ENCODE data around the gene NIM1K. TPM values are rescaled to one million over a fixed set of nuclear protein-coding genes. Genes with fewer than 3 reads are reported as not detected.
A peak's percentile ranks its signal among the peaks of the same experiment; 100 is the strongest.

Gene NIM1K
- total RNA-seq, 1 experiment from 2014 or later: 0.59 TPM

DNA sequence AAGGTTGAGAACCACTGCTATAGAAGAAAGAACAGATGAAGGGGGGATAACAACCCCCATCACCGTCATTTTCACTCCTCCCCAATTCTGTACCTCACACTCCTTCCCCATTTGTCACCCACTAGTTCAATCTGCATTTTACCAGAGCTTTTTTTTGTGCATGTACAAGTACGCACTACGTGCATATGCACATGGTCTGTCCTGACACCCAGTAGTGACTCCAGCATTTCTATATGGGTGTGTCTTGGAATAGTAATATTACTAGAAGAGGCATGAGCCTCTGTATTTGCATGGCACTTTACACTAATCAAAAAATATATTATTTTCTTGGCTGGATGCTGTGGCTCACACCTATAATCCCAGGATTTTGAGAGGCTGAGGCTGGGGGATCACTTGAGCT, 38.7 kb downstream of the NIM1K start:
- intact Hi-C loops (cut with micrococcal nuclease; ENCODE audit: unreplicated experiment) (loop anchor here (2.0 kb wide), 1 partner anchor 158 kb away; no protein-coding TSS in a partner anchor), in situ Hi-C loops (cut with HindIII; ENCODE audit: low pct_unique_long_range_greater_than_20kb, low sequenced_read_pairs) (no loop called here)
- Histone ChIP-seq H3K36me3 (ENCODE audit: control insufficient read depth, insufficient read depth, low read length) (no peaks in the 10 kb centered on the region), H3K4me3 (ENCODE audit: low read depth in 2 of 2, low read length in 2 of 2) (no peak overlapping the region), H3K27ac (ENCODE audit: low read length) (no peak overlapping the region), H3K27me3 (ENCODE audit: control insufficient read depth, insufficient read depth, low read length) (no peaks in the 10 kb centered on the region), H3K4me1 (ENCODE audit: control insufficient read depth, insufficient read depth, low read length) (no peaks in the 10 kb centered on the region), H3K9me3 (ENCODE audit: control insufficient read depth, insufficient read depth, low read depth, low read length) (no peaks in the 10 kb centered on the region)
- CTCF ChIA-PET: no interaction called here
- TF ChIP-seq SIN3A (IDR thresholded peaks at IDR 0.05; ENCODE audit: borderline replicate concordance, insufficient read depth, low read depth, low read length): no peak
- TF ChIP-seq, protein P1, sequence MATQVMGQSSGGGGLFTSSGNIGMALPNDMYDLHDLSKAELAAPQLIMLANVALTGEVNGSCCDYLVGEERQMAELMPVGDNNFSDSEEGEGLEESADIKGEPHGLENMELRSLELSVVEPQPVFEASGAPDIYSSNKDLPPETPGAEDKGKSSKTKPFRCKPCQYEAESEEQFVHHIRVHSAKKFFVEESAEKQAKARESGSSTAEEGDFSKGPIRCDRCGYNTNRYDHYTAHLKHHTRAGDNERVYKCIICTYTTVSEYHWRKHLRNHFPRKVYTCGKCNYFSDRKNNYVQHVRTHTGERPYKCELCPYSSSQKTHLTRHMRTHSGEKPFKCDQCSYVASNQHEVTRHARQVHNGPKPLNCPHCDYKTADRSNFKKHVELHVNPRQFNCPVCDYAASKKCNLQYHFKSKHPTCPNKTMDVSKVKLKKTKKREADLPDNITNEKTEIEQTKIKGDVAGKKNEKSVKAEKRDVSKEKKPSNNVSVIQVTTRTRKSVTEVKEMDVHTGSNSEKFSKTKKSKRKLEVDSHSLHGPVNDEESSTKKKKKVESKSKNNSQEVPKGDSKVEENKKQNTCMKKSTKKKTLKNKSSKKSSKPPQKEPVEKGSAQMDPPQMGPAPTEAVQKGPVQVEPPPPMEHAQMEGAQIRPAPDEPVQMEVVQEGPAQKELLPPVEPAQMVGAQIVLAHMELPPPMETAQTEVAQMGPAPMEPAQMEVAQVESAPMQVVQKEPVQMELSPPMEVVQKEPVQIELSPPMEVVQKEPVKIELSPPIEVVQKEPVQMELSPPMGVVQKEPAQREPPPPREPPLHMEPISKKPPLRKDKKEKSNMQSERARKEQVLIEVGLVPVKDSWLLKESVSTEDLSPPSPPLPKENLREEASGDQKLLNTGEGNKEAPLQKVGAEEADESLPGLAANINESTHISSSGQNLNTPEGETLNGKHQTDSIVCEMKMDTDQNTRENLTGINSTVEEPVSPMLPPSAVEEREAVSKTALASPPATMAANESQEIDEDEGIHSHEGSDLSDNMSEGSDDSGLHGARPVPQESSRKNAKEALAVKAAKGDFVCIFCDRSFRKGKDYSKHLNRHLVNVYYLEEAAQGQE (IDR thresholded peaks at IDR 0.05; ENCODE audit: insufficient read depth in 1 of 2, low read depth in 2 of 2, low read length in 1 of 2): no peak
- TF ChIP-seq TCF7L2 (IDR thresholded peaks at IDR 0.05; ENCODE audit: low read depth, low read length): no peak
- no peak for TF ChIP-seq POLR2AphosphoS5 (IDR thresholded peaks at IDR 0.05; ENCODE audit: low read depth, low read length)
- TF ChIP-seq, protein P2, sequence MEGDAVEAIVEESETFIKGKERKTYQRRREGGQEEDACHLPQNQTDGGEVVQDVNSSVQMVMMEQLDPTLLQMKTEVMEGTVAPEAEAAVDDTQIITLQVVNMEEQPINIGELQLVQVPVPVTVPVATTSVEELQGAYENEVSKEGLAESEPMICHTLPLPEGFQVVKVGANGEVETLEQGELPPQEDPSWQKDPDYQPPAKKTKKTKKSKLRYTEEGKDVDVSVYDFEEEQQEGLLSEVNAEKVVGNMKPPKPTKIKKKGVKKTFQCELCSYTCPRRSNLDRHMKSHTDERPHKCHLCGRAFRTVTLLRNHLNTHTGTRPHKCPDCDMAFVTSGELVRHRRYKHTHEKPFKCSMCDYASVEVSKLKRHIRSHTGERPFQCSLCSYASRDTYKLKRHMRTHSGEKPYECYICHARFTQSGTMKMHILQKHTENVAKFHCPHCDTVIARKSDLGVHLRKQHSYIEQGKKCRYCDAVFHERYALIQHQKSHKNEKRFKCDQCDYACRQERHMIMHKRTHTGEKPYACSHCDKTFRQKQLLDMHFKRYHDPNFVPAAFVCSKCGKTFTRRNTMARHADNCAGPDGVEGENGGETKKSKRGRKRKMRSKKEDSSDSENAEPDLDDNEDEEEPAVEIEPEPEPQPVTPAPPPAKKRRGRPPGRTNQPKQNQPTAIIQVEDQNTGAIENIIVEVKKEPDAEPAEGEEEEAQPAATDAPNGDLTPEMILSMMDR (IDR thresholded peaks at IDR 0.05): no peak
- DNase-seq (ENCODE audit: low read depth, low spot score) (no peak), ATAC-seq (no peak)
- POLR2A ChIA-PET: interaction anchor here (0.5 to 0.6 kb wide), 2 partner anchors 24 to 152 kb away, joined by 3 to 4 read pairs; no protein-coding TSS in a partner anchor
- no TSS peak for BruUV-seq (replicated peaks)

DNA sequence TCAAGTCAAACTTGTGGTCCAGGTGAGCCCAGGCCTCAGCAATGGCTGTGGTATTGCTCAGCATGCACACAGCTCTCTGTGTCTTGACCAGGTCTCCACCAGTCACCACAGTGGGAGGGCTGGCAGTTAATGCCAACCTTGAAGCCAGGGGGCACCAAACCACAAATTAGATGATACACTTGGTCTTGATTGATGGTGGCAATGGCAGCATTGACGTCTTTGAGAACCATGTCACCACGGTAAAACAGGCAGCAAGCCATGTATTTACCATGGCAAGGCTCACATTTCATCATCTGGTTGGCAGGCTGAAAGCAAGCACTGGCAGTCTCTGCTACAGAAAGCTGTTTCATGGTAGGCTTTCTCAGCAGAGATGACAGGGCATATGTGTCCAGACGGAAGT, 40.0 kb downstream of the NIM1K start:
- H3K9me3 ChIP-seq (ENCODE audit: control insufficient read depth, insufficient read depth, low read depth, low read length): no peaks in the 10 kb centered on the region
- intact Hi-C loops (cut with micrococcal nuclease; ENCODE audit: unreplicated experiment): loop anchor here (2.0 kb wide), 1 partner anchor 157 kb away; no protein-coding TSS in a partner anchor
- H3K27ac ChIP-seq (ENCODE audit: low read length): no peak overlapping the region
- H3K4me3 ChIP-seq (ENCODE audit: low read depth in 2 of 2, low read length in 2 of 2): no peak overlapping the region
- no peak for DNase-seq (ENCODE audit: low read depth, low spot score)
- TF ChIP-seq TCF7L2 (IDR thresholded peaks at IDR 0.05; ENCODE audit: low read depth, low read length) (no peak), SIN3A (IDR thresholded peaks at IDR 0.05; ENCODE audit: borderline replicate concordance, insufficient read depth, low read depth, low read length) (no peak), POLR2AphosphoS5 (IDR thresholded peaks at IDR 0.05; ENCODE audit: low read depth, low read length) (no peak)
- TF ChIP-seq, protein P1 (IDR thresholded peaks at IDR 0.05; ENCODE audit: insufficient read depth in 1 of 2, low read depth in 2 of 2, low read length in 1 of 2): no peak
- TF ChIP-seq, protein P2 (IDR thresholded peaks at IDR 0.05): peak; percentile 43
- no peaks in the 10 kb centered on the region for H3K36me3 ChIP-seq (ENCODE audit: control insufficient read depth, insufficient read depth, low read length)
- BruUV-seq (replicated peaks): no TSS peak
- ChIA-PET POLR2A (no interaction called here), CTCF (interaction anchor here (0.7 kb wide), 1 partner anchor 158 kb away, joined by 4 read pairs; no protein-coding TSS in a partner anchor)
- in situ Hi-C loops (cut with HindIII; ENCODE audit: low pct_unique_long_range_greater_than_20kb, low sequenced_read_pairs): no loop called here
- peak; percentile 67; the same call in 1 of the 2 replicates for ATAC-seq
- H3K4me1 ChIP-seq (ENCODE audit: control insufficient read depth, insufficient read depth, low read length): no peaks in the 10 kb centered on the region
- H3K27me3 ChIP-seq (ENCODE audit: control insufficient read depth, insufficient read depth, low read length): no peaks in the 10 kb centered on the region

Measured in Panc1 (cell line).